A673 (cell line): Measurements from ENCODE around the gene CEP170B.

Source experiments
- EZH2 ChIP-seq: fragments of 200-600 bp; sonication (generic); IDR thresholded peaks from 2 replicates; pipeline ENCODE4 v1.6.1; 2017; ENCODE audit warnings: borderline replicate concordance, low read depth, mild to moderate bottlenecking, mixed read lengths, antibody characterized with exemption, low read length; ENCODE audit not compliant: poor library complexity, severe bottlenecking
- TF ChIP-seq, protein P1 (sequence below): fragments of 300-800, 200-600 bp; sonication (generic); conservative IDR thresholded peaks from 2 replicates; pipeline ENCODE4 v1.5.1; 2017; ENCODE audit warnings: low read depth, mild to moderate bottlenecking, antibody characterized with exemption, low read length, moderate library complexity, mixed read lengths

DNA sequence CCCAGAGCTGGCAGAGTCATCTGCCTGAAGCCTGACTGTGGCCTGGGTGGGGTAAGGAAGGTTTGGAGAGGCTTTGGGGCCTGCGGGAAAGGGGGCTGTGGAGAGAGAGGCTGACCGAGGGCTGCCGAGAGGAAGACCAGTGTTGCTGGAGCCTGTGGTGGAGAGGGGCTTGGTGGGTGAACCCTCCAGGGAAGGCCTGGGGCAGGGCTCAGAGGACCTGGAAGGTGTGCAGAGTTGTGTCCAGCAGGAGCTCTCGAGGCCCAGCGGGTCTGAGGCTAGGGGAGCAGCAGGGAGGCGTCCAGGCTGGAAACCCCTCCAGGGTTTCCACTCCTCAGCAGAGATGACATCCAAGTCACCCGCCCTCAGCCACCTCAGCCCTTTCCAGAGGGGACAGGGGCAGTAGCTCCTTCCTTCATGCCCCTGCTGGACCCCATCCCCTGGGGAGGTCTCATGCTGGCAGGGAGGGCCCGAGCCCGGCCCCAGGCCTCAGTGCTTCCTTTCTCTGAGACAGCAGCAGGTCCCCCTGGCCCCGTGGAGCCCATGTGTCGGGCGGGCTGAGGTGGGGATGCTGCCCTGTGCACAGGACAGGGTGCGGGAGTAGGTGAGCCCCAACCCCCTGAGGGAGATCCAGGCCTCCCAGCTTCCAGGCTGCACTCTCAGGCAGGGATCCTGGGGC lies 8.4 kb downstream of the CEP170B start:
- TF ChIP-seq, protein P1, sequence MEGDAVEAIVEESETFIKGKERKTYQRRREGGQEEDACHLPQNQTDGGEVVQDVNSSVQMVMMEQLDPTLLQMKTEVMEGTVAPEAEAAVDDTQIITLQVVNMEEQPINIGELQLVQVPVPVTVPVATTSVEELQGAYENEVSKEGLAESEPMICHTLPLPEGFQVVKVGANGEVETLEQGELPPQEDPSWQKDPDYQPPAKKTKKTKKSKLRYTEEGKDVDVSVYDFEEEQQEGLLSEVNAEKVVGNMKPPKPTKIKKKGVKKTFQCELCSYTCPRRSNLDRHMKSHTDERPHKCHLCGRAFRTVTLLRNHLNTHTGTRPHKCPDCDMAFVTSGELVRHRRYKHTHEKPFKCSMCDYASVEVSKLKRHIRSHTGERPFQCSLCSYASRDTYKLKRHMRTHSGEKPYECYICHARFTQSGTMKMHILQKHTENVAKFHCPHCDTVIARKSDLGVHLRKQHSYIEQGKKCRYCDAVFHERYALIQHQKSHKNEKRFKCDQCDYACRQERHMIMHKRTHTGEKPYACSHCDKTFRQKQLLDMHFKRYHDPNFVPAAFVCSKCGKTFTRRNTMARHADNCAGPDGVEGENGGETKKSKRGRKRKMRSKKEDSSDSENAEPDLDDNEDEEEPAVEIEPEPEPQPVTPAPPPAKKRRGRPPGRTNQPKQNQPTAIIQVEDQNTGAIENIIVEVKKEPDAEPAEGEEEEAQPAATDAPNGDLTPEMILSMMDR: no peak
- no peak for TF ChIP-seq EZH2
